ENCODE data around the gene KLHL30.

Gene KLHL30, protein sequence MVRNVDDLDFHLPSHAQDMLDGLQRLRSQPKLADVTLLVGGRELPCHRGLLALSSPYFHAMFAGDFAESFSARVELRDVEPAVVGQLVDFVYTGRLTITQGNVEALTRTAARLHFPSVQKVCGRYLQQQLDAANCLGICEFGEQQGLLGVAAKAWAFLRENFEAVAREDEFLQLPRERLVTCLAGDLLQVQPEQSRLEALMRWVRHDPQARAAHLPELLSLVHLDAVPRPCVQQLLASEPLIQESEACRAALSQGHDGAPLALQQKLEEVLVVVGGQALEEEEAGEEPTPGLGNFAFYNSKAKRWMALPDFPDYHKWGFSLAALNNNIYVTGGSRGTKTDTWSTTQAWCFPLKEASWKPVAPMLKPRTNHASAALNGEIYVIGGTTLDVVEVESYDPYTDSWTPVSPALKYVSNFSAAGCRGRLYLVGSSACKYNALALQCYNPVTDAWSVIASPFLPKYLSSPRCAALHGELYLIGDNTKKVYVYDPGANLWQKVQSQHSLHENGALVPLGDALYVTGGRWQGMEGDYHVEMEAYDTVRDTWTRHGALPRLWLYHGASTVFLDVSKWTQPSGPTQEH

DNA sequence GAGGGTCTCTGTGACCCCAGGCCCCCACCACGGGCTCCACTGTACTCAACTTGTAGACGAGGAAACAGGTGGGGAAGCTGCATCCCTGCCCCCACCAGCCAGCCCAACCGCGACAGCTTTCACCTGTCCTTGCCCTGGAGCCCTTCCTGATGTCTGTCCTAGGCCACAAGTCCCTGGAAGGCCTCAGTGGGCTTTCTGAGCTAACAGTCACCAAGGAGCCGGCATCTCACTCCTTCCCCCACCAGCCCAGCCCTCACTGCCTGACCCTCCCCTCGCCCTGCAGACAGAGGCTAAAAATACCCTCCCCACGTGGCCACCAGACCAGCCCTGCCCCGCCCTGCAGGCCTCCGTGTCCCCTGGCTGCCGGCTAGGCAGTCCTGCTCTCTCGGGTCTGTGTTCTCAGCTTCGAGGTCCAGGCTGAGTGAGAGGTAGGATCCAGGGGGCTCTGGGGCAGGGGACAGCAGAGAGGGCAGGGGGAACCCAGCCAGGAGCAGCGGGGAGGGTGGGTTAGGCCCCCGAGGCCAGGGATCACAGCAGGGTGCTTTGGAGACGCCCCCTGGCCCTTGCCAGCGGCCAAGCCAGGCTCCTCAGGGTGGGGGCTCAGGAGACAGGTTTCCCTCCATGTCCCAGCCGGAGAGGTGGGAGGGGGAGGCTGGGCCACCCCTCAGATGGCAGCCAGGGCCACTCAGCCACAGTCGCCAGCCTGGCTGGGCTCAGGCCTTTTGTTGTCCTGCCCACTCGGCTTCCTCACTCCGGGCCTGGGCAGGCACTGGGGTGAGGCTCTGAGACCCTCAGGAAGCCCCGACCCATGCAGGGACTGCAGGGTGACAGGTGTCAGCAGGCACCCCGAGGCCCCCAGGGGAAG lies at the start of gene KLHL30:
Gene KLHL30, plus strand, starts transcription at position 338 of the 865 bp plus-strand sequence. CDS start 2,087 bp downstream, outside the sequence.
- no peak for DNase-seq (ENCODE audit: low spot score)

DNA sequence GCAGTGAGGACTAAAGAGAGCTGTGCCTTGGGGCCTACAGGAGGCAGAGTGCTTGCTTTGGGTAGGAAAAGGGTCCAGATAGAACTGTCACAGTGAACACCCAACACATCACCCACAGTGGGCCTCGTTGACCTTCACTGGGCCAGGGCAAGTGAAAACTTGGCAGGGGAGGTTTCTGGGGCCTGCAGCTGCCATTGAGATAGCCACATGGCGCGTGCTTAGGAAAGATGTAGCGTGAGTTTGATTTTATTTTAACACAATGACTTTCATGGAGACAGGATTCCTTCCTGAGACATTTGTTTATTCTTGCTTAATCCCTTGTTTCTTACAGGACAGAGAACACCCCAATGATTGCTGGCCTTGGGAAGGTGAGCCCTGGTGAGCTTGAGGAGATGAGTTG lies 47.6 kb upstream of the KLHL30 start:
- DNase-seq (ENCODE audit: low spot score) = no peak

DNA sequence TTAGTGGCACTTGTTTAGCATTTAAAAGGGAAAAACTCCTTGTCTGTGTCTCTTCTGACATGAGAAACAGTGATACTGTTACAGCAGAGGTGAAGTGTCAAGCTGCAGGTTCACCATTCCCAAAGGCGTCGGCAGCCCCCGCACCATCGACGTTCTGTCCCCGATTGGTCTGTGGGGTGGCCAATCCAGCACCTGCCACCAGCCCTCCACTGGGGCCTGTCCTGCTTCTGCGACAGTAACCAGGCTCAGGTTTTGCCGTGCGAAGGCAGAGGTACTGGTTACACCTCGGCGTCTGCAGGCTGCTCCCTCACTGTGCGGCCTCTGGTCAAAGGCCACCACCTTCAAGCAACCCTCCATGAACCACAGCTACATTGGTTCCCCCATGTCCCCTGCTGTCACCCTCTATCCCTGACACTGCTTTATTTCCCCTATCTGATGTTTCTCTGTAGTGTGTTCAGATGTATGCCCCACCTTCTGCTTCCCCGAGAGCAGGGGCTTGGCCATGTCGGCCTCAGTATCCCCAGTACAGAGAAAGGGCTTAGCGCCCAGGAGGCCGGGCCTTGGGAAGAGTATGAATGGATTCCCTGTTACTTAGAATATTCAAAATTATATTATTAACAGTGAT lies 46.9 kb upstream of the KLHL30 start:
- no peak for DNase-seq (ENCODE audit: low spot score)

DNA sequence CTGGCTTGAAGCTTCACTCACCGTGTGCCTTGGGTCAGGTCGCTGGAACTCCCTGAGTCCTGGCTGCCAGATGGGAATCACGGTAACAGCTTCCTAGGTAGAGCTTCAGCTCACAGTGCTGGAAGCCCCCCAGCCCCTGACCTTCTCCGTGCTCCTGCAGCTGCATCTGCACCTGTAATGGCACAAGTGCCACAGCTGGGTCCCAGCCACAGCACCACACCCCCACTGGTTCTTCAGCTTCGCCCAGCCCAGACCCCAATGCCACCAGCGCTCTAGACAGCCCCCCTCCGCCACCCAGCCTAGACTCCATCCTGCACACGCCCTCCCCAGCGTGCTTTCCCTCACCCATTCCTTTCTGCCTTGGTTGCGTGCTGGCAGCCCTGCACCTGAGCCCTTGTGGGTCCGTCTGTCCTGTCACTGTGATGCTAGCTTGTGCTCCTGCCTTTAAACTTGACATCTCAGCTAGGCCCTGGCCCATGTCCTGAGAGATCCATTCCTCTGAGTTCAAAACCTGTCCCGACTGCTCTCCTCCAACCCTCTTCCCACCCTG lies 45.9 kb upstream of the KLHL30 start:
- no peak for DNase-seq (ENCODE audit: low spot score)

DNA sequence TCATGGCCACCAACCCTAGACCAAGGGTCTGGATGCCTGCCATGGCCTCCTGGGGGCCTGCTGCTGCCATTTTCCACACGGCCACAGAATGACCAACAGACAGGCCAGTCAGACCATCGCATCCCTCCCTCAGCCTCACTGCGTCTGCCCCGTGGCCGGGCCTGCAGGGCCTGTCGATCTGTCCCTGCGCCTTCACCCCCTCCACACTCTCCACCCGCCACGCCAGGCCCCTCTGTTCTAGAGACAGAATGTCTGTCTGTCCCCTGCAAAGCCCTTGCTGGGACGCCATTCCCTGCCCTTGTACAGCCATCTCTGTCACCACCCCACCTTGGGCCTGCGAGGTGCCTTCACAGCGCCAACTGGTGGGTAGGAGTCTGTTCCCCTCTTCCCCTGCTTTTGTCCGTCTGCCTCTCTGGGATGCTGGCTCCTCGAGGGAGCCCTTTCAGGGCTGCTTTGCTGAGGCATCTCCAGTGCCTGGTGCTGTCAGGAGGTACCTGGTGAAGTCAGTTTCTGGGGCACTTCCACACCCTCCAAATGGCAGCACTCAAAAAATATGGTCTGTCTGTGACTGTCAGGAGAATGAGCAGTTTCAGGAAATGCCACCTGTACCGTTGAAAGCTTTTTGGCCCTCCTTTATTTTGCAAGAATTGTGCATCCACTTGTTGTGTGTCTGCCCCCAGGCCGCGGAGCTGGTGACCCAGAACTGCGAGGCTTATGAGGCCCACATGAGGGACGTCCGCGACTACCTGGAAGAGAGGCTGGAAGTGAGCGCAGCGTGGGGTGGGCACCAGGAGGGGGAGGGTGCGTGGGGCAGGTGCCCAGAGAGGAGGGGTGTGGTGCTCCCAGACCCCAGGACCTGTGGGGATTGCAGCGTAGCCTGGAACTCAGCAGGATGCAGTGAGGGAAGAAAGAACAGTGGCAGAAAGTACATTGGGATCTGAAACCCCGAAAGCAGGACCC lies 45.0 kb upstream of the KLHL30 start:
- no peak for DNase-seq (ENCODE audit: low spot score)

DNA sequence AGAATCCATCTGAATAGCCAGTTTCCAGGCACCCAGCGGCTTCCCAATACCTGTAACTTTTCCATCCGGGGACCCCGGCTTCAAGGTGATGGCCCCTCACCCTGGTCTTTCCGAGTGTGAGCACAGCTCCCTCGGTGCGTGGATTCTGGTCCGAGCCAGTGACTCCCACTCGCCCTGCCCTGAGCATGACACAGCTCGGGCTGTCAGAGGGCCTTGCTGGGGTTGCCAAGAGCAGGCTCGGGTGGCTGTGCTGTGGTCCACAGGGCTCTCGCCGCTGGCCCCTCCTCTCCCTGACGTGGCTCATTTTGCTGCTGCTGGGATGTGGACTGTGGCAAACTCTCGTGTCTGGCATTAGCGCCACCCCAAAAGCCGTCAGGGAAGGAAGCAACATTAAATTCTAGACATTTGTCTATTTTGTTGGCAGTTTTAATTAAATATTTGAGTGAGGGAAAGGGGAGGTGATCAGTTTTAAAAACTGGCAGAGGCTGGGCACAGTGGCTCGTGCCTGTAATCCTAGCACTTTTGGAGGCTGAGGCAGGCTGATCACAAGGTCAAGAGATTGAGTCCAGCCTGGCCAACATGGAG lies 43.9 kb upstream of the KLHL30 start:
- DNase-seq (ENCODE audit: low spot score) = no peak

DNA sequence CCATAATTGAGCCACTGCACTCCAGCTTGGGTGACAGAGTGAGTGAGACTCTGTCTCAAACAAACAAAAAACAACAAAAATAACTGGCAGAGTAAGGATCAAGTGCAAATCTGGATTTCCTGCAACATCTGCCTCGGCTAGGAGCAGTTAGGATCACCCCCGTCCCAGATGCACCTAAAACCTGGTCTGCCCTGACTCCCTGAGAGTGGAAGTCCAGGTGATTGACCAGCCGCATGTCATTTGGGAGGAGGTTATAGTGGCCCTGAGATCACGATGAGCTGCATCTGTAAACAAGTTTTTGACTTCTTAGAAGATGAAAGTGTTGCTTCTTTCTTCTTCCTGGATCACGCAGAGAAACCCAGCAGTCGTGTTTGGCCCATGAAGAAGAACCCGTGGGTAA lies 43.3 kb upstream of the KLHL30 start:
- no peak for DNase-seq (ENCODE audit: low spot score)

DNA sequence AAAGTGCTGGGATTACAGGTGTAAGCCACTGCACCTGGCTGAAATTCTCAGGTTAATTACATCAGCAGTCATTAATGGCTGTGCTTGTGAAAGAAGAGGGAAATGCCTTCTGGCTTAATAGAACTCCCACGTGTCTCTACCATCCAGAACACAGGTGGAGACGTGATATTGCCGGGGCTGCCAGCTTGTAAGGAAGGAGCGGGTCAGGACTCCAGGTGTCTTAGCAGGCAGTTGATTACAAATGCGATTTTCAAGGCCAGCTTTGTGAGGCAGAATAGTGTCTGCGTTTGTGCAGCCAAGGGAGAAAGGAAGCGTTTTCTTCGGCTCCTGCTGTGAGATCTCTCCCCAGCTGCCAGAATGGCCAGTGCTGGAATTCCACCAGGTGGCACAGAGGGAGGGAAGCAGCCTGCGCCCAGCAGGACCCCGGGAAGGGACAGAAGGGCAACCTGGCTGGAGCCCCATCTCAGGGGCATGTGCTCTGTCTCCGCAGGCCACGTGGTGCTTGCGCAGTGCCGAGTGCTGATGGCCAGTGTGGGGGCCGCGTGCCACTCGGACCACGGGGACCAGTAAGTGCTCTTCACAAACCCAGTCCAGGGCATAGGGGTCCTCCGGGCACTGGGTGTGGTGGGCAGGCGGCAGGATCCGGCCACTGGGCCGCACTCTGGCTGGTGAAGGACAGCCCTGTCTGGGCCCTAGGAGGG lies 42.0 kb upstream of the KLHL30 start:
- no peak for DNase-seq (ENCODE audit: low spot score)

DNA sequence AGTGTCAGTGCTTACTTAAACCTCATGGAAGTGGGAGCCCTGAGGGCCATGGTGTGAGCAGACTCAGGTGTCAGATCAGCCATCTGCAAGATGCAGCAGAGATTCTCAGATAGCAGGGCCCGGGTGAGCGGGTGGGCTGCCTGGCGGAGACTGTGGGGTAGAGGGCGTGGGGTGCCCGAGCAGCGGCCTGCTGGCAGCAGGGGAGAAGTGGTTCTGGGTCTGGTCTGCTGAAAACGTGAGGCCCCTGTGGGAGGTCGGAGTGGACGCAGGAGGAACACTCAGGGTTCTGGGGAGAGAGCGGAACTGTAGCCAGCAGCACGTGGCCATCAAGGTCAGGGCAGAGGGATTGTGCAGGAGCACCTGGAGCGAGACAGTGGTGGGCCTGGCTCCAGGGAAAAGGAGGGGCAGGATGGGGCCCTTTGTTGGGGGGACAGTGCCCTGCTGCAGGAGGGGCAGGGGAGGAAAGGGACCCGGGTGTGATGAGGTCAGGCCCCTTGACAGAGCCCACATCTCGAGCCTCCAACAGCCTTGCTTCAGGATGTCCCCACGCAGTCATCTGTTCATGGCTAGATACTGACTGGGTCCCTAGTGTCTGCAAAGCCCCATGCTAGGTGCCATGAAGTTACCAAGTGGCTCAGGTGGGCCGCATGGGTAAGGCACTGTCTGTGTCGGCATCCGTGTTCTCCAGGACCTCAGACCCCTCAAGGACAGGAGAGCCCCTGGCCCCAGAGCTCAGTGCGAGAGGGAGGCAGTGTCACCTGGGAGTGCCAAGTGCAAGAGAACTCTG lies 41.1 kb upstream of the KLHL30 start:
- DNase-seq (ENCODE audit: low spot score) = no peak

DNA sequence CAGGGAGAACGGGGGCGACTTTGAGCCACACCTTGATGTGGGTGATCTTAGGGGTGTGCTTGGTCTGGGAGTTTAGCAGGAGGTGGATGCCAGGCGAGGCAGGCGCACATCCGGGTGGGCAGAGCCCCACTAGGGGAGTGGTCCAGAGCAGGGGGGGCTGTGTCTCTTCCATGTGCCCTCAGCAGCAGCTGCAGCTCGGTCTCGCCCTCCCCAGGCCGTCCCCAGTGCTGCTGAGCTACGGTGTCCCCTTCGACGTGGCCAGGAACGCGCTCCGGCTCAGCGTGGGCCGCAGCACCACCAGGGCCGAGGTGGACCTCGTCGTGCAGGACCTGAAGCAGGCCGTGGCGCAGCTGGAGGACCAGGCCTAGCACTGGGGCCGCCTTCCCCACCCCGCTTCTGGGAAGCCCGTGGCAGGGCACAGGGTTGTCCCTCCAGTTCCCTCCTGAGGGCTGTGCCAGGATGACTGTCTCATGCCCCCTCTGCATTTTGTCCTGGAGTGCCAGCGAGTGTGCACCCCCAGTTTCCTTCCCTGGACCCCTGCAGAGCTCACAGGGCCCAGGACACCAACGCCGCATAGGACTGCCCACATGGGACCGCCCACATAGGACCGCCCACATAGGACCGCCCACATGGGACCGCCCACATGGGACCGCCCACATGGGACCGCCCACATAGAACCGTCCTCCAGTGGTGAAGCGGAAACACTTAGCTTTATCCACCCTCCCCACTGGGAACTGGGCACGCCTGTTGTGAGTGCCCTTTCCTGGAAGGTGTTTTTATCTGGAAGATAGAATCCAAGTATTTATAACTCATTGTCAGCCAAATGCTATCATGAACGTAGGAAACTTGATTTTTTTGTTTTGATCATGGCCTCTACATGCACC lies 40.2 kb upstream of the KLHL30 start:
- peak; percentile 83 for DNase-seq (ENCODE audit: low spot score)

DNA sequence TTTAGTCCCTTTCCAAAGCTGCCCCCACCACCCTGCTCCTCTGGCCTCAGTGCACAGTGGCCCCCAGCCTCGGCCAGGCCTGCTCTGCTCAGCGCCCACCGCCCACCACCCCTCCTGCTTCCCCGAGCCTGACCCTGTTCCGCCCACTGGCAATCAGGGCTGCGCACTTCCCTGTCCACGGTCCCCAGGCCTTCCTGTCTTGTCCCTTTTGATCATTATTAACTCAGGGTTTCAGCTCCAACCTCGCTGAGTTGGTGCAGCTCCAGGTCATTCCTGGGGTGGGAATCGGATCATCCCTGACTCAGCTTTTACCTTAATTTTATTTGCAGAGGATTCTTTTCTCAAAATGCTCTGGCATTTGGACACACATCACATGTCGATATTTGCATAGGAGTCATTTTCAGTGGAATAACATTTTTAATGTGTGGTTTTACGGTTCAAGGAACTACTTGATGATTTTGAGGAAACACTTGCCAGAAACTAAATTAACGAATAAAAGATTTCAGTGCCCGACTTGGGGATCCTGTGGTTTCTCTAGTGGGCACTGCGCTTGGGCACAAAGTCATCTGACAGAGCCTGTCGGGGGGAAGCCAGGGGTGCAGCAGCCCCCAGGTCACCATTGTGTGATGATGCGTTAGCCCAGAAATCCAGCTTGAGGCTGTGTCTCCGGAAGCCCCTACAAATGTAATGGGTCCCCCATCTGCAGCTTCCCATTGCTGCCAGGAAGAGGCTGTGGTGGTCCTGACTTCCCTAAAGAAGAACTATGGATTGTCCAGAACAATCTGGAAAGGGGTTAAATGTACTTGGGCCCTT lies 39.4 kb upstream of the KLHL30 start:
- peak; percentile 88 for DNase-seq (ENCODE audit: low spot score)

DNA sequence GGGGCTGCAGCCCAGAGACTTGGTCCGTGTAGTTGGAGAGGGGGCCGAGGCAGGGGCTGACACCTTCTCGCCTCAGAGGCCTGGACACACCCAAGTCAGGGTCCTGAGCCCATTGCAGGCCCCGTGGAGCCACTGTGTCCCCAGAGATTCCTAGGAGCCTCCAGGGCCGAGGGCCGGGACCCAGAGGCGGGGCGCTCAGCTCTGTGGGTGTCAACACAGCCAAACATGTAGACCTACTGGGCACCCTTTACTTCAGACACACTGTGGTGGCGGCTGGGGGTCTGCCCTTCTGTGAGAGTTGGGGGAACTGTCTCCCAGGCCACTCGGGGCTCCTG lies 38.8 kb upstream of the KLHL30 start:
- no peak for DNase-seq (ENCODE audit: low spot score)

DNA sequence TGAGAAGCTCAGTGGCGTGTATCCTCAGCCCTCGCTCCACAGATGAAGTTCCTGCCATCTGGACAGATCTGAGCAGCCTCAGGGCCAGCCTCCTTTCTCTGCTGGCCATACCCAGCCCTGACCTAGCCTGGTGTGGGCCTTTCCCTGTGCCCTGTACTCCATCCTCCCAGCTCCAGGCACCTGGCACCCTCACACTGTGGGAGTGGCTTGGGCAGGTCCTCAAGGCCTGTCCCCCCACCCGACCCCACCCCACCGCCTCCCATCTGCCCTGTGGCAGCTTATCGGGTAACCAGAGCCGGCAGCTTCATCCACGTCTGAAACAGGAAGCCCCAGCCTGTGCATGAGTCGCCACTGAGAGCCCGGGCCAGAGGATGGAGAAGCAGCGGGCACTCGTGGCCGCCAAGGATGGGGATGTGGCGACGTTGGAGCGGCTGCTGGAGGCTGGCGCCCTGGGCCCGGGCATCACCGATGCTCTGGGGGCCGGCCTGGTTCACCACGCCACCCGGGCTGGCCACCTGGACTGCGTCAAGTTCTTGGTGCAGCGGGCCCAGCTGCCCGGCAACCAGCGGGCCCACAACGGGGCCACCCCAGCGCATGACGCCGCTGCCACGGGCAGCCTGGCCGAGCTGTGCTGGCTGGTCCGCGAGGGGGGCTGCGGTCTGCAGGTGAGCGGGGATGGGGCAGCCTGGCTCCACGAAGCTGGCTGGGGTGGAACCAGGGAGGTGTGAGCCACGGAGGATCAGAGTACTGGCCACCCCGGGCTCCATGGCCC lies 38.2 kb upstream of the KLHL30 start, which contains the start of gene ESPNL:
Gene ESPNL, plus strand, starts transcription at position 292 of the 772 bp plus-strand sequence. Its CDS starts 80 bp downstream, at position 372.
- peak; percentile 35 for DNase-seq (ENCODE audit: low spot score)

DNA sequence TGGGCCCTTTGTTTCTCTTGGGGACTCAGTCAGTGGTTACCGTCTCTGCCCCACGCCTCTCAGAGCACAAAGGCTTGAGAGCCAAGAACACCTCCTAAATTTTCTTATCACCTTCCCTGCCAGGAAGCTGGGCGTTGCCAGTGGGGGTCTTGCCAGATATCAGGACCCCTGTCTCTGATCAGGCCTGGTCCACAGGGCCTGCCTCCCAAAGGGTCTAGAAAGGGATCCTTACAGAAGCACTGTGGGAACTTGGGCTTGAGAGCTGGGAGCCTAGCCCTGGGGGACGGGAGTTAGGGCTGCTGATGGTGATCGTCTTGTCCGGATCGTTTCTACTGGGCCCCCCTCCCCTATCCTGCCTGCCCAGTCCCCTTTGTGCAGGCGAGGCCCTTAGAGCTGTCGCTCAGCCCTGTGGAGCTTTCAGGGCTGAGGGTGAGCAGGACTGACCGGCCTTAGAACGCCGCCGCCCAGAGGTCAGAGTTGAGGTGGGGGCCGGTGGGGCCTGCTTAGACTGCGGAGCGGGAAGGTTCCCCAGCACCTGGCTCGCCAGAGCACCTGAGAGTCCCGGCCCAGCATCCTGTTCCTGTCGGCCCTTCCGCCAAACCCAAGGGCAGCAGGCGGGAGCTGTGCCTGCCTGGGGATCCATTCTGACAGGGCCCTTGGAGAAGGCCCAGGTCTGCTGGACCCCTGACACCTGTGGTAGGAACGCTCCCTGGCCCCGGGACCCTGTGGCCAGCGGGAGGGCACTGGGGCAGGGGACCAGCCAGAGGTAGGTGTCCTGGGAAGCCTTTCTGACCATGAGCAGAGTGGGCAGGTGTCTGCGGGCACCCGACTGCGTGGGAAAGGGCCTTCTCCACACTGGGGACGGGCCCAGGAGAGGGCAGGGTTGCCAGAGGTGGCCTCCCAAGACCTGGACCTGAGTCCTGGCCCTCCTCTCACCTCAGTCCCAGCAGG lies 37.4 kb upstream of the KLHL30 start:
- DNase-seq (ENCODE audit: low spot score) = no peak
